Liver (tissue), 9 donors: ENCODE measurements around the gene CCDC6. TPM values are rescaled to one million over a fixed set of nuclear protein-coding genes. Genes with fewer than 3 reads are reported as not detected.

Source experiments
- DNase-seq: peaks from one replicate; pipeline ENCODE4 v3.0.0-alpha.2; 2017; ENCODE audit warnings: low spot score
- H3K27ac ChIP-seq, 2 donors: one replicate each; pipeline ENCODE4 v1.7.0; 2013; ENCODE audit warnings: inconsistent platforms in 2 of 2, low read length in 2 of 2, control low read depth in 1 of 2, low read depth in 1 of 2, mild to moderate bottlenecking in 1 of 2
- H3K27me3 ChIP-seq, 4 donors: one replicate each; pipeline versions ENCODE4 v1.6.1 to v1.7.0; 2013; ENCODE audit warnings: low read length in 3 of 4, inconsistent platforms in 1 of 4, mild to moderate bottlenecking in 1 of 4, moderate library complexity in 1 of 4; ENCODE audit not compliant: control insufficient read depth in 4 of 4, insufficient read depth in 4 of 4
- H3K36me3 ChIP-seq, 4 donors: one replicate each; pipeline versions ENCODE4 v1.6.1 to v1.7.0; 2013; ENCODE audit warnings: low read length in 3 of 4, mild to moderate bottlenecking in 3 of 4, low read depth in 1 of 4, moderate library complexity in 1 of 4; ENCODE audit not compliant: control insufficient read depth in 4 of 4, insufficient read depth in 3 of 4
- H3K4me1 ChIP-seq, 4 donors: one replicate each; pipeline versions ENCODE4 v1.6.1 to v1.7.0; 2013; ENCODE audit warnings: low read length in 3 of 4, mild to moderate bottlenecking in 3 of 4, moderate library complexity in 1 of 4; ENCODE audit not compliant: control insufficient read depth in 4 of 4, insufficient read depth in 4 of 4
- H3K4me3 ChIP-seq, 3 donors: one replicate each; pipeline versions ENCODE4 v1.6.1 to v1.7.0; 2013; ENCODE audit warnings: low read length in 3 of 3, control low read depth in 1 of 3, low read depth in 1 of 3, mild to moderate bottlenecking in 1 of 3
- H3K9ac ChIP-seq, 2 donors: one replicate each; pipeline ENCODE4 v1.7.0; 2013; ENCODE audit warnings: low read length in 2 of 2, mild to moderate bottlenecking in 2 of 2, moderate library complexity in 2 of 2, control low read depth in 1 of 2, low read depth in 1 of 2
- H3K9me3 ChIP-seq, 4 donors: one replicate each; pipeline versions ENCODE4 v1.6.1 to v1.7.0; 2013; ENCODE audit warnings: low read length in 3 of 4; ENCODE audit not compliant: control insufficient read depth in 4 of 4
- EGR1 ChIP-seq, 2 donors: IDR thresholded peaks; 2 replicates each; pipeline ENCODE4 v1.6.1; 2016 to 2018; ENCODE audit warnings: antibody characterized with exemption in 2 of 2, low read depth in 2 of 2
- FOXA1 ChIP-seq: IDR thresholded peaks from 2 replicates; pipeline ENCODE4 v1.6.1; 2016; ENCODE audit warnings: antibody characterized with exemption
- FOXA2 ChIP-seq: IDR thresholded peaks from 2 replicates; pipeline ENCODE4 v1.6.1; 2016; ENCODE audit warnings: antibody characterized with exemption
- GABPA ChIP-seq, 2 donors: IDR thresholded peaks in 1 of 2; conservative IDR thresholded peaks in 1 of 2; 2 replicates each; pipeline ENCODE4 v1.6.1; 2016; ENCODE audit warnings: antibody characterized with exemption in 2 of 2, mild to moderate bottlenecking in 1 of 2, moderate library complexity in 1 of 2
- HNF4A ChIP-seq, 2 donors: conservative IDR thresholded peaks; 2 replicates each; pipeline ENCODE4 v1.6.1; 2016; ENCODE audit warnings: antibody characterized with exemption in 2 of 2, mild to moderate bottlenecking in 2 of 2
- HNF4G ChIP-seq: IDR thresholded peaks from 2 replicates; pipeline ENCODE4 v1.6.1; 2016; ENCODE audit warnings: antibody characterized with exemption
- RAD21 ChIP-seq, 2 donors: IDR thresholded peaks; 2 replicates each; pipeline ENCODE4 v1.6.1; 2016; ENCODE audit warnings: antibody characterized with exemption in 2 of 2, mild to moderate bottlenecking in 2 of 2
- RXRA ChIP-seq, 2 donors: IDR thresholded peaks; 2 replicates each; pipeline ENCODE4 v1.6.1; 2017 to 2018; ENCODE audit warnings: antibody characterized with exemption in 2 of 2, mild to moderate bottlenecking in 1 of 2
- SP1 ChIP-seq: IDR thresholded peaks from 2 replicates; pipeline ENCODE4 v1.6.1; 2018; ENCODE audit warnings: antibody characterized with exemption, mild to moderate bottlenecking
- YY1 ChIP-seq: IDR thresholded peaks from 2 replicates; pipeline ENCODE4 v1.6.1; 2016; ENCODE audit warnings: antibody characterized with exemption, mild to moderate bottlenecking
- WGBS: extraction: QIAGEN DNeasy Blood & Tissue Kit; methylation state at CpG from one replicate; pipeline ENCODE4 v1.1.7; 2013; 5-methylcytosine and 5-hydroxymethylcytosine counted together
- polyA plus RNA-seq, 2 donors: library from polyadenylated mRNA; stranded (reverse) in 1 of 2; unstranded in 1 of 2; fragments of 200-250 nt in 1 of 2; fragments of >200 nt in 1 of 2; fragmentation: Nextera tagmentation in 1 of 2; extraction: Ambion mirVana in 1 of 2; gene quantifications; one replicate each; pipeline versions ENCODE4 v1.2.1 to v1.2.3, GENCODE V29; 2013 to 2015
- total RNA-seq, 2 donors: library from RNA; depleted of rRNA; stranded (reverse); fragments of >200 nt; gene quantifications; one replicate each; pipeline ENCODE4 v1.2.3, GENCODE V29; 2014
- TF ChIP-seq, protein P1 (sequence below): IDR thresholded peaks from 2 replicates; pipeline ENCODE4 v1.6.1; 2016; ENCODE audit warnings: antibody characterized with exemption
- TF ChIP-seq, protein P2 (sequence below): IDR thresholded peaks from 2 replicates; pipeline ENCODE4 v1.6.1; 2016; ENCODE audit warnings: antibody characterized with exemption
- TF ChIP-seq, protein P3 (sequence below): fragments of 150-350 bp; IDR thresholded peaks from 2 replicates; pipeline ENCODE4 v1.5.1; 2017; ENCODE audit warnings: improper control_type of control experiment, low read depth, low read length; ENCODE audit not compliant: missing input control
- TF ChIP-seq, protein P4 (sequence below): IDR thresholded peaks from 2 replicates; pipeline ENCODE4 v1.6.1; 2016; ENCODE audit warnings: antibody characterized with exemption
- TF ChIP-seq, protein P5 (sequence below): IDR thresholded peaks from 2 replicates; pipeline ENCODE4 v1.6.1; 2016; ENCODE audit warnings: antibody characterized with exemption, mild to moderate bottlenecking
- donor health status: healthy.
- donor health status: healthy.
- donor health status: healthy.
- donor health status: healthy.
- donor health status: healthy.

CCDC6 gene
- total and polyA plus RNA-seq, 4 donors: 4.7 to 14.3 (median 8.8) TPM

DNA sequence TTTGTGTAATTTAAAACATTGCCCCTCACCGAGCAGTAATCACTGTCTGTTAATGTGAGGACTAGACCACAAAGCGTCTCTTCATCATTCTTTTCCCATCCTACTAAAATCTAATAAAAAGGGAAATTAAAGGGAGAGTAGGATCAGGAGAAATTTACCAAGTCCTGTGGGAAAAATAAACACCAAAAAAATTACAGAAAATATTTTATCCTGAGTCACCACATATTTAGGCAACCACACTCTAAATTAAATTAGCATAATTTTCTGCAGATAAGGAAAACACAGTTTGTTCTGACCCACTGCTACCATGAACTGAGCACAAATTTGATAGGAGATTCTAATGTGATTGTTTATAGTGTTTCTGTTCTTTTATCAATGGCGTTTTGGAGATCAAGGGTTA lies 49.3 kb downstream of the CCDC6 start (continued):
- TF ChIP-seq, protein P1, sequence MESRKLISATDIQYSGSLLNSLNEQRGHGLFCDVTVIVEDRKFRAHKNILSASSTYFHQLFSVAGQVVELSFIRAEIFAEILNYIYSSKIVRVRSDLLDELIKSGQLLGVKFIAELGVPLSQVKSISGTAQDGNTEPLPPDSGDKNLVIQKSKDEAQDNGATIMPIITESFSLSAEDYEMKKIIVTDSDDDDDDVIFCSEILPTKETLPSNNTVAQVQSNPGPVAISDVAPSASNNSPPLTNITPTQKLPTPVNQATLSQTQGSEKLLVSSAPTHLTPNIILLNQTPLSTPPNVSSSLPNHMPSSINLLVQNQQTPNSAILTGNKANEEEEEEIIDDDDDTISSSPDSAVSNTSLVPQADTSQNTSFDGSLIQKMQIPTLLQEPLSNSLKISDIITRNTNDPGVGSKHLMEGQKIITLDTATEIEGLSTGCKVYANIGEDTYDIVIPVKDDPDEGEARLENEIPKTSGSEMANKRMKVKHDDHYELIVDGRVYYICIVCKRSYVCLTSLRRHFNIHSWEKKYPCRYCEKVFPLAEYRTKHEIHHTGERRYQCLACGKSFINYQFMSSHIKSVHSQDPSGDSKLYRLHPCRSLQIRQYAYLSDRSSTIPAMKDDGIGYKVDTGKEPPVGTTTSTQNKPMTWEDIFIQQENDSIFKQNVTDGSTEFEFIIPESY: no peak
- no peak for TF ChIP-seq FOXA1
- TF ChIP-seq YY1: no peak

DNA sequence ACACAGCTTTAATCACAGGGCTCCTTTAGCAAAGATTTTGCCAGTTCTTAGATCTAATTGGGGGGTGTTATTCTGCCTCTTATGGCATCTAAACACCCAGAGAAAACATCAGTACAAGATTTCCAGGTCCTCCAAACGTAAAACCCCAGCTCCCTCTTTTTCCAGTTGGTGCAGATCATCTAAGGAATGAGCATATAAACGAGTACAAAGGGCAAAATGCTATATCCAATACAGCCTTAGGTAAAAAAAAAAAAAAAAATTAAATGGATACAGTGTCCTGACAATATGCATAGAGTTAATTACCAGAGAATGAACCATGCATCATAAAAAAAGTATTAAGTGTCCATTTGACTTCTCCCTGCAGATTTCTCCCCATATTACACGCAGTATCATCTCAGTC lies 50.3 kb downstream of the CCDC6 start:
- no peak overlapping the region for H3K9ac ChIP-seq
- H3K9me3 ChIP-seq: peaks cover 0 to 4% (median 0%) of the 10 kb centered on the region in 4 donors
- H3K4me1 ChIP-seq: peaks cover 0 to 3% (median 0%) of the 10 kb centered on the region in 4 donors
- TF ChIP-seq SP1 (no peak), FOXA1 (no peak), YY1 (no peak), HNF4A (conservative IDR thresholded peaks at IDR 0.05) (no peak), GABPA (IDR thresholded peaks at IDR 0.05 in 1 of 2, conservative IDR thresholded peaks at IDR 0.05 in 1 of 2) (no peak), RXRA (IDR thresholded peaks at IDR 0.05) (no peak)
- TF ChIP-seq, protein P2, sequence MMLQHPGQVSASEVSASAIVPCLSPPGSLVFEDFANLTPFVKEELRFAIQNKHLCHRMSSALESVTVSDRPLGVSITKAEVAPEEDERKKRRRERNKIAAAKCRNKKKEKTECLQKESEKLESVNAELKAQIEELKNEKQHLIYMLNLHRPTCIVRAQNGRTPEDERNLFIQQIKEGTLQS: no peak
- TF ChIP-seq, protein P1: no peak
- TF ChIP-seq, protein P3, sequence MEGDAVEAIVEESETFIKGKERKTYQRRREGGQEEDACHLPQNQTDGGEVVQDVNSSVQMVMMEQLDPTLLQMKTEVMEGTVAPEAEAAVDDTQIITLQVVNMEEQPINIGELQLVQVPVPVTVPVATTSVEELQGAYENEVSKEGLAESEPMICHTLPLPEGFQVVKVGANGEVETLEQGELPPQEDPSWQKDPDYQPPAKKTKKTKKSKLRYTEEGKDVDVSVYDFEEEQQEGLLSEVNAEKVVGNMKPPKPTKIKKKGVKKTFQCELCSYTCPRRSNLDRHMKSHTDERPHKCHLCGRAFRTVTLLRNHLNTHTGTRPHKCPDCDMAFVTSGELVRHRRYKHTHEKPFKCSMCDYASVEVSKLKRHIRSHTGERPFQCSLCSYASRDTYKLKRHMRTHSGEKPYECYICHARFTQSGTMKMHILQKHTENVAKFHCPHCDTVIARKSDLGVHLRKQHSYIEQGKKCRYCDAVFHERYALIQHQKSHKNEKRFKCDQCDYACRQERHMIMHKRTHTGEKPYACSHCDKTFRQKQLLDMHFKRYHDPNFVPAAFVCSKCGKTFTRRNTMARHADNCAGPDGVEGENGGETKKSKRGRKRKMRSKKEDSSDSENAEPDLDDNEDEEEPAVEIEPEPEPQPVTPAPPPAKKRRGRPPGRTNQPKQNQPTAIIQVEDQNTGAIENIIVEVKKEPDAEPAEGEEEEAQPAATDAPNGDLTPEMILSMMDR: no peak
- no peak overlapping the region for H3K27ac ChIP-seq
- H3K36me3 ChIP-seq: peaks cover 0 to 6% (median 0%) of the 10 kb centered on the region in 4 donors
- H3K4me3 ChIP-seq: no peak overlapping the region
- H3K27me3 ChIP-seq: no peaks in the 10 kb centered on the region
- no peak for DNase-seq
- WGBS: 82% methylated on average over 3 of the region's 3 CpGs

DNA sequence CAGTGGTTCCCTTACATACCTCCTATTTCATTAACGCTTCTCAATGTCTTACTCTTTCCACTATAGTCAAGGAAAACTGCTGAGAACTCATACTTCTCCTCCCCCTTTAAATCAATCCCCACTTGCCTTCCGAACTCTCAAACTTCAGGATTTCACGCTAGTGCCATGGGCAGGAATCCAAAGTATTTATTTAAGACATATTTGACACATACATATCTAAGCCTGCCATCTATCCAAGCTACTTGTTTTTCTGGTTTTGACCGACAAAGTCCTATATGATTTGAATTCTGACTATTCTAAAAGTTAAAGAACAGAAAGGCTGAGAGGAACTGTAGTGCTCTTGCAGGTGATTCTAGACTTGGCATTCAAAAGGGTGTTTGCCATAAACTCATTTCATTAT lies 51.8 kb downstream of the CCDC6 start:
- DNase-seq: no peak
- Histone ChIP-seq H3K9ac (no peak overlapping the region), H3K36me3 (peaks cover 0 to 8% (median 0%) of the 10 kb centered on the region in 4 donors), H3K9me3 (peaks cover 0 to 4% (median 0%) of the 10 kb centered on the region in 4 donors), H3K4me1 (peaks cover 0 to 3% (median 0%) of the 10 kb centered on the region in 4 donors), H3K27ac (no peak overlapping the region), H3K27me3 (no peaks in the 10 kb centered on the region), H3K4me3 (no peak overlapping the region)
- whole genome bisulfite sequencing: 93% methylated on average over 4 of the region's 4 CpGs
- TF ChIP-seq, protein P1: no peak
- TF ChIP-seq FOXA2 (no peak), SP1 (no peak), RXRA (IDR thresholded peaks at IDR 0.05) (no peak), HNF4A (conservative IDR thresholded peaks at IDR 0.05) (no peak), RAD21 (IDR thresholded peaks at IDR 0.05) (no peak), YY1 (no peak), GABPA (IDR thresholded peaks at IDR 0.05 in 1 of 2, conservative IDR thresholded peaks at IDR 0.05 in 1 of 2) (no peak), HNF4G (no peak), EGR1 (IDR thresholded peaks at IDR 0.05; ENCODE audit: low read depth in 2 of 2) (no peak)
- TF ChIP-seq, protein P4, sequence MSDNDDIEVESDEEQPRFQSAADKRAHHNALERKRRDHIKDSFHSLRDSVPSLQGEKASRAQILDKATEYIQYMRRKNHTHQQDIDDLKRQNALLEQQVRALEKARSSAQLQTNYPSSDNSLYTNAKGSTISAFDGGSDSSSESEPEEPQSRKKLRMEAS: no peak
- TF ChIP-seq, protein P2: no peak
- TF ChIP-seq, protein P5, sequence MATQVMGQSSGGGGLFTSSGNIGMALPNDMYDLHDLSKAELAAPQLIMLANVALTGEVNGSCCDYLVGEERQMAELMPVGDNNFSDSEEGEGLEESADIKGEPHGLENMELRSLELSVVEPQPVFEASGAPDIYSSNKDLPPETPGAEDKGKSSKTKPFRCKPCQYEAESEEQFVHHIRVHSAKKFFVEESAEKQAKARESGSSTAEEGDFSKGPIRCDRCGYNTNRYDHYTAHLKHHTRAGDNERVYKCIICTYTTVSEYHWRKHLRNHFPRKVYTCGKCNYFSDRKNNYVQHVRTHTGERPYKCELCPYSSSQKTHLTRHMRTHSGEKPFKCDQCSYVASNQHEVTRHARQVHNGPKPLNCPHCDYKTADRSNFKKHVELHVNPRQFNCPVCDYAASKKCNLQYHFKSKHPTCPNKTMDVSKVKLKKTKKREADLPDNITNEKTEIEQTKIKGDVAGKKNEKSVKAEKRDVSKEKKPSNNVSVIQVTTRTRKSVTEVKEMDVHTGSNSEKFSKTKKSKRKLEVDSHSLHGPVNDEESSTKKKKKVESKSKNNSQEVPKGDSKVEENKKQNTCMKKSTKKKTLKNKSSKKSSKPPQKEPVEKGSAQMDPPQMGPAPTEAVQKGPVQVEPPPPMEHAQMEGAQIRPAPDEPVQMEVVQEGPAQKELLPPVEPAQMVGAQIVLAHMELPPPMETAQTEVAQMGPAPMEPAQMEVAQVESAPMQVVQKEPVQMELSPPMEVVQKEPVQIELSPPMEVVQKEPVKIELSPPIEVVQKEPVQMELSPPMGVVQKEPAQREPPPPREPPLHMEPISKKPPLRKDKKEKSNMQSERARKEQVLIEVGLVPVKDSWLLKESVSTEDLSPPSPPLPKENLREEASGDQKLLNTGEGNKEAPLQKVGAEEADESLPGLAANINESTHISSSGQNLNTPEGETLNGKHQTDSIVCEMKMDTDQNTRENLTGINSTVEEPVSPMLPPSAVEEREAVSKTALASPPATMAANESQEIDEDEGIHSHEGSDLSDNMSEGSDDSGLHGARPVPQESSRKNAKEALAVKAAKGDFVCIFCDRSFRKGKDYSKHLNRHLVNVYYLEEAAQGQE: no peak
